Measurements from ENCODE around the gene BLOC1S1.
"Not testable (repeated sequence)": the region's sequence is repeated elsewhere in the genome, so short reads cannot be mapped to it uniquely, and the experiment has no call there.

The BLOC1S1 gene

GRCh38 chr12:55744340-55745030 is 28.6 kb downstream of the BLOC1S1 start:
- TF ChIP-seq POLR2A (IDR thresholded peaks at IDR 0.05; ENCODE audit: low read length) (no peak), GATA1 (IDR thresholded peaks at IDR 0.05; ENCODE audit: low read depth, low read length) (no peak)
- no peak for DNase-seq

GRCh38 chr12:55745361-55746173 is 29.7 kb downstream of the BLOC1S1 start:
- DNase-seq = peak; percentile 22 to 48
- TF ChIP-seq GATA1 (IDR thresholded peaks at IDR 0.05; ENCODE audit: low read depth, low read length) (no peak), POLR2A (IDR thresholded peaks at IDR 0.05; ENCODE audit: low read length) (no peak)

GRCh38 chr12:55746174-55746912 is 30.5 kb downstream of the BLOC1S1 start:
- DNase-seq = no peak
- TF ChIP-seq GATA1 (IDR thresholded peaks at IDR 0.05; ENCODE audit: low read depth, low read length) (no peak), POLR2A (IDR thresholded peaks at IDR 0.05; ENCODE audit: low read length) (no peak)

GRCh38 chr12:55746913-55747231 is 31.0 kb downstream of the BLOC1S1 start:
- no peak for TF ChIP-seq GATA1 (IDR thresholded peaks at IDR 0.05; ENCODE audit: low read depth, low read length)
- DNase-seq = no peak

- DNase-seq = no peak
- no peak for TF ChIP-seq POLR2A (IDR thresholded peaks at IDR 0.05; ENCODE audit: low read length)
- no peak for TF ChIP-seq GATA1 (IDR thresholded peaks at IDR 0.05; ENCODE audit: low read depth, low read length)
Measured at GRCh38 chr12:55748230-55748993, 32.6 kb downstream of the BLOC1S1 start.

- TF ChIP-seq GATA1 (IDR thresholded peaks at IDR 0.05; ENCODE audit: low read depth, low read length) = no peak
- no peak for TF ChIP-seq POLR2A (IDR thresholded peaks at IDR 0.05; ENCODE audit: low read length)
- no peak for DNase-seq
Measured at GRCh38 chr12:55755246-55755645, 39.4 kb downstream of the BLOC1S1 start.

- no peak for DNase-seq
- TF ChIP-seq GATA1 (IDR thresholded peaks at IDR 0.05; ENCODE audit: low read depth, low read length) (no peak), POLR2A (IDR thresholded peaks at IDR 0.05; ENCODE audit: low read length) (no peak)
Measured at GRCh38 chr12:55757701-55758100, 41.9 kb downstream of the BLOC1S1 start.

- not testable (repeated sequence) for DNase-seq
Measured at GRCh38 chr12:55758575-55758974, 42.7 kb downstream of the BLOC1S1 start.

GRCh38 chr12:55760663-55761062 is 44.8 kb downstream of the BLOC1S1 start:
- DNase-seq = no peak
- no peak for TF ChIP-seq GATA1 (IDR thresholded peaks at IDR 0.05; ENCODE audit: low read depth, low read length)
- no peak for TF ChIP-seq POLR2A (IDR thresholded peaks at IDR 0.05; ENCODE audit: low read length)

- no peak for TF ChIP-seq GATA1 (IDR thresholded peaks at IDR 0.05; ENCODE audit: low read depth, low read length)
- DNase-seq = no peak
Measured at GRCh38 chr12:55762646-55763045, 46.8 kb downstream of the BLOC1S1 start.

GRCh38 chr12:55765736-55766290 is 50.0 kb downstream of the BLOC1S1 start:
- TF ChIP-seq POLR2A (IDR thresholded peaks at IDR 0.05; ENCODE audit: low read length) (no peak), GATA1 (IDR thresholded peaks at IDR 0.05; ENCODE audit: low read depth, low read length) (no peak)
- no peak for DNase-seq

- DNase-seq = no peak
- TF ChIP-seq POLR2A (IDR thresholded peaks at IDR 0.05; ENCODE audit: low read length) (no peak), GATA1 (IDR thresholded peaks at IDR 0.05; ENCODE audit: low read depth, low read length) (no peak)
Measured at GRCh38 chr12:55767156-55767555, 51.3 kb downstream of the BLOC1S1 start.
